ENCODE data around the gene ANKRD11. TPM values are rescaled to one million over a fixed set of nuclear protein-coding genes. Genes with fewer than 3 reads are reported as not detected.
A peak's percentile ranks its signal among the peaks of the same experiment; 100 is the strongest.
"Not testable (repeated sequence)": the region's sequence is repeated elsewhere in the genome, so short reads cannot be mapped to it uniquely, and the experiment has no call there.

The ANKRD11 gene
- total and polyA plus RNA-seq, 7 experiments from 2014 or later: 8.7 to 254 (median 239) TPM

DNA sequence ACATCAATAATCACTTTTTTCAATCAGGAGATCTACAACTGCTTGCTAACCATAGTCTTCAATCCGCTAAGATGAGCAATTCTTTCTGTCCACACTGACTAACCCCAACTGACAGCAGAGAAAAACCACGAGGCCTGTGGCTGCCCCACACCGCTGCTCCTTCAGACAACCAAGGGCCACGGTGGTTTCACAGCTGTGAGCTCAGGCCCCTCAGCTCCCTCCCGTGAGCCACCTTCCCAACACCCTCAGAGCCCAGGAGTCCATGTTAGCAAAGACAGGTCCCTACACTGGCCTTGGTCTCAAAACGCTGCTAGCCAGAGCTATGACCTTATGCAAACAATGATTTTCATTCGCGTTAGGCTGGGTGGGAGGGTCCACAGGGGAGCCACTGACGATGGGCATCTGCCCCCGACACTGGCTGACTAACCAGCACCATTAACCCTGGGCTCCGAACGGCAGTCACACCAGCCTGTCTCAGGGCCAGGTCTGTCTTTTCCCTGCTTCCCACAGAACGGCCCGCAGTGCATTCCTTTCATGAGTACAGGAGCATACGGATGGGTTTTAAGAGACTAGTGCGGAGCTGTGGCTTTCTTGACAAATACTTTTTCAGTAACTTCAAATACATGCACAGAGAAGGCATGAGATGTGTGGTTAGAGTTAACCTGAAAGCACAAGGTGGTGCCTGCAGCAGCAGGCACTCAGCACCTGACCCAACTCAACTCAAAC, 67.3 kb downstream of the ANKRD11 start:
- DNase-seq: peak in 1 of 9 donors; percentile 64
- ChIA-PET CTCF (interaction anchor here (0.8 kb wide), 1 partner anchor 10 kb away, joined by 3 read pairs; no protein-coding TSS in a partner anchor), POLR2A (interaction anchor here (0.8 kb wide), 1 partner anchor 73 kb away, joined by 3 read pairs; no protein-coding TSS in a partner anchor)
- peak overlapping the region; percentile 42 to 81 (median 63) for H3K4me3 Mint-ChIP-seq
- no peak overlapping the region for H3K4me3 ChIP-seq (ENCODE audit: low read length)
- no peaks in the 10 kb centered on the region for H3K9me3 Mint-ChIP-seq
- no peaks in the 10 kb centered on the region for H3K27me3 ChIP-seq (ENCODE audit: control insufficient read depth in 2 of 2, insufficient read depth in 2 of 2, low read length in 2 of 2)
- no peaks in the 10 kb centered on the region for H3K27me3 Mint-ChIP-seq
- H3K9me3 ChIP-seq (ENCODE audit: control insufficient read depth in 2 of 3, low read length in 3 of 3): no peaks in the 10 kb centered on the region
- peak overlapping the region; percentile 15 for H3K27ac ChIP-seq (ENCODE audit: low read depth, low read length)
- H3K36me3 ChIP-seq (ENCODE audit: control insufficient read depth in 2 of 3, insufficient read depth in 3 of 3, low read length in 3 of 3): peaks cover 0 to 10% (median 0%) of the 10 kb centered on the region in 3 experiments
- peaks cover 58 to 59% of the 10 kb centered on the region in 2 donors for H3K4me1 ChIP-seq (ENCODE audit: control insufficient read depth in 2 of 2, insufficient read depth in 2 of 2, low read length in 2 of 2)
- peak; percentile 79 for ATAC-seq
- peaks cover 0 to 13% (median 7%) of the 10 kb centered on the region in 5 donors for H3K36me3 Mint-ChIP-seq
- H3K27ac Mint-ChIP-seq: peak overlapping the region; percentile 34 to 90 (median 77)
- intact Hi-C loops (cut with micrococcal nuclease): loop anchor here in 1 of 2 donors (1.0 kb wide), 1 partner anchor 111 kb away; no protein-coding TSS in a partner anchor
- H3K4me1 Mint-ChIP-seq: peaks cover 70 to 91% (median 78%) of the 10 kb centered on the region in 7 donors

GRCh38 chr16:89422527-89422904, 67.8 kb downstream of the ANKRD11 start:
- POLR2A ChIA-PET: interaction anchor here (0.8 kb wide), 2 partner anchors 12 to 73 kb away, joined by 3 to 5 read pairs; no protein-coding TSS in a partner anchor
- ATAC-seq: peak; percentile 69
- no peaks in the 10 kb centered on the region for H3K9me3 Mint-ChIP-seq
- intact Hi-C loops (cut with micrococcal nuclease): no loop called here
- Histone ChIP-seq H3K27me3 (ENCODE audit: control insufficient read depth in 2 of 2, insufficient read depth in 2 of 2, low read length in 2 of 2) (no peaks in the 10 kb centered on the region), H3K9me3 (ENCODE audit: control insufficient read depth in 2 of 3, low read length in 3 of 3) (no peaks in the 10 kb centered on the region), H3K36me3 (ENCODE audit: control insufficient read depth in 2 of 3, insufficient read depth in 3 of 3, low read length in 3 of 3) (peaks cover 0 to 15% (median 0%) of the 10 kb centered on the region in 3 experiments), H3K4me3 (ENCODE audit: low read length) (no peak overlapping the region), H3K27ac (ENCODE audit: low read depth, low read length) (peak overlapping the region; percentile 15), H3K4me1 (ENCODE audit: control insufficient read depth in 2 of 2, insufficient read depth in 2 of 2, low read length in 2 of 2) (peaks cover 58 to 64% of the 10 kb centered on the region in 2 donors)
- peaks cover 0 to 13% (median 9%) of the 10 kb centered on the region in 5 donors for H3K36me3 Mint-ChIP-seq
- H3K27me3 Mint-ChIP-seq: no peaks in the 10 kb centered on the region
- peaks cover 68 to 93% (median 83%) of the 10 kb centered on the region in 7 donors for H3K4me1 Mint-ChIP-seq
- peak overlapping the region; percentile 22 to 74 (median 60) for H3K4me3 Mint-ChIP-seq
- H3K27ac Mint-ChIP-seq: peak overlapping the region; percentile 34 to 90 (median 77)
- DNase-seq: no peak
- CTCF ChIA-PET: no interaction called here

GRCh38 chr16:89421300-89421699, 69.1 kb downstream of the ANKRD11 start:
- H3K36me3 Mint-ChIP-seq: peaks cover 0 to 15% (median 11%) of the 10 kb centered on the region in 5 donors
- Histone ChIP-seq H3K4me1 (ENCODE audit: control insufficient read depth in 2 of 2, insufficient read depth in 2 of 2, low read length in 2 of 2) (peaks cover 54 to 61% of the 10 kb centered on the region in 2 donors), H3K36me3 (ENCODE audit: control insufficient read depth in 2 of 3, insufficient read depth in 3 of 3, low read length in 3 of 3) (peaks cover 0 to 27% (median 0%) of the 10 kb centered on the region in 3 experiments)
- H3K4me3 Mint-ChIP-seq; H3K27me3 ChIP-seq (ENCODE audit: control insufficient read depth in 2 of 2, insufficient read depth in 2 of 2, low read length in 2 of 2); ATAC-seq; H3K4me3 ChIP-seq (ENCODE audit: low read length); DNase-seq; H3K9me3 ChIP-seq (ENCODE audit: control insufficient read depth in 2 of 3, low read length in 3 of 3); H3K27ac ChIP-seq (ENCODE audit: low read depth, low read length); H3K27me3 Mint-ChIP-seq; POLR2A ChIA-PET; CTCF ChIA-PET; intact Hi-C loops (cut with micrococcal nuclease); H3K9me3 Mint-ChIP-seq: not testable (repeated sequence)
- H3K4me1 Mint-ChIP-seq: peaks cover 63 to 91% (median 82%) of the 10 kb centered on the region in 7 donors
- peak overlapping the region in 1 of 9 donors; percentile 71 for H3K27ac Mint-ChIP-seq

- Mint-ChIP-seq H3K36me3 (peaks cover 0 to 14% (median 9%) of the 10 kb centered on the region in 5 donors), H3K27ac (peak overlapping the region; percentile 18 to 88 (median 70)), H3K4me1 (peaks cover 57 to 87% (median 78%) of the 10 kb centered on the region in 7 donors), H3K27me3 (no peaks in the 10 kb centered on the region), H3K9me3 (no peaks in the 10 kb centered on the region), H3K4me3 (peak overlapping the region in 9 of 10 donors; percentile 29 to 74 (median 47))
- DNase-seq (no peak), ATAC-seq (no peak)
- ChIA-PET CTCF (no interaction called here), POLR2A (interaction anchor here (1.2 to 1.5 kb wide), 2 partner anchors 13 to 29 kb away, joined by 3 to 4 read pairs; no protein-coding TSS in a partner anchor)
- no peak overlapping the region for H3K4me3 ChIP-seq (ENCODE audit: low read length)
- intact Hi-C loops (cut with micrococcal nuclease): no loop called here
- no peaks in the 10 kb centered on the region for H3K27me3 ChIP-seq (ENCODE audit: control insufficient read depth in 2 of 2, insufficient read depth in 2 of 2, low read length in 2 of 2)
- peaks cover 50 to 51% of the 10 kb centered on the region in 2 donors for H3K4me1 ChIP-seq (ENCODE audit: control insufficient read depth in 2 of 2, insufficient read depth in 2 of 2, low read length in 2 of 2)
- H3K36me3 ChIP-seq (ENCODE audit: control insufficient read depth in 2 of 3, insufficient read depth in 3 of 3, low read length in 3 of 3): peaks cover 0 to 27% (median 0%) of the 10 kb centered on the region in 3 experiments
- H3K9me3 ChIP-seq (ENCODE audit: control insufficient read depth in 2 of 3, low read length in 3 of 3): no peaks in the 10 kb centered on the region
- no peak overlapping the region for H3K27ac ChIP-seq (ENCODE audit: low read depth, low read length)
Measured at GRCh38 chr16:89420204-89420603, 70.2 kb downstream of the ANKRD11 start.

- Mint-ChIP-seq H3K27me3 (no peaks in the 10 kb centered on the region), H3K27ac (peak overlapping the region in 6 of 9 donors; percentile 14 to 58 (median 28)), H3K36me3 (peaks cover 0 to 10% (median 9%) of the 10 kb centered on the region in 5 donors), H3K4me3 (peak overlapping the region in 5 of 10 donors; percentile 4 to 59 (median 32)), H3K9me3 (no peaks in the 10 kb centered on the region), H3K4me1 (peaks cover 49 to 87% (median 72%) of the 10 kb centered on the region in 7 donors)
- Histone ChIP-seq H3K27ac (ENCODE audit: low read depth, low read length) (no peak overlapping the region), H3K36me3 (ENCODE audit: control insufficient read depth in 2 of 3, insufficient read depth in 3 of 3, low read length in 3 of 3) (peaks cover 0 to 30% (median 0%) of the 10 kb centered on the region in 3 experiments), H3K4me1 (ENCODE audit: control insufficient read depth in 2 of 2, insufficient read depth in 2 of 2, low read length in 2 of 2) (peaks cover 46 to 58% of the 10 kb centered on the region in 2 donors), H3K27me3 (ENCODE audit: control insufficient read depth in 2 of 2, insufficient read depth in 2 of 2, low read length in 2 of 2) (no peaks in the 10 kb centered on the region), H3K4me3 (ENCODE audit: low read length) (no peak overlapping the region), H3K9me3 (ENCODE audit: control insufficient read depth in 2 of 3, low read length in 3 of 3) (no peaks in the 10 kb centered on the region)
- DNase-seq: no peak
- ChIA-PET POLR2A (interaction anchor here (1.0 to 1.6 kb wide), 2 partner anchors 10 to 14 kb away, joined by 3 to 4 read pairs; no protein-coding TSS in a partner anchor), CTCF (interaction anchor here (0.6 kb wide), 1 partner anchor 90 kb away, joined by 4 read pairs; the partner anchor contains the start of gene SPG7)
- intact Hi-C loops (cut with micrococcal nuclease): no loop called here
- no peak for ATAC-seq
Measured at GRCh38 chr16:89418352-89418751, 72.0 kb downstream of the ANKRD11 start.

GRCh38 chr16:89417352-89417751, 73.0 kb downstream of the ANKRD11 start:
- H3K27ac Mint-ChIP-seq: peak overlapping the region in 6 of 9 donors; percentile 21 to 92 (median 64)
- H3K9me3 Mint-ChIP-seq: no peaks in the 10 kb centered on the region
- ChIA-PET POLR2A (no interaction called here), CTCF (no interaction called here)
- no peak for ATAC-seq
- Histone ChIP-seq H3K36me3 (ENCODE audit: control insufficient read depth in 2 of 3, insufficient read depth in 3 of 3, low read length in 3 of 3) (peaks cover 0 to 30% (median 0%) of the 10 kb centered on the region in 3 experiments), H3K4me1 (ENCODE audit: control insufficient read depth in 2 of 2, insufficient read depth in 2 of 2, low read length in 2 of 2) (peaks cover 42 to 57% of the 10 kb centered on the region in 2 donors), H3K27me3 (ENCODE audit: control insufficient read depth in 2 of 2, insufficient read depth in 2 of 2, low read length in 2 of 2) (no peaks in the 10 kb centered on the region), H3K27ac (ENCODE audit: low read depth, low read length) (no peak overlapping the region), H3K9me3 (ENCODE audit: control insufficient read depth in 2 of 3, low read length in 3 of 3) (no peaks in the 10 kb centered on the region), H3K4me3 (ENCODE audit: low read length) (no peak overlapping the region)
- intact Hi-C loops (cut with micrococcal nuclease): no loop called here
- peaks cover 0 to 10% (median 9%) of the 10 kb centered on the region in 5 donors for H3K36me3 Mint-ChIP-seq
- H3K4me3 Mint-ChIP-seq: peak overlapping the region in 3 of 10 donors; percentile 25 to 34 (median 32)
- peaks cover 47 to 87% (median 72%) of the 10 kb centered on the region in 7 donors for H3K4me1 Mint-ChIP-seq
- DNase-seq: no peak
- H3K27me3 Mint-ChIP-seq: no peaks in the 10 kb centered on the region

All from naive thymus-derived CD4-positive, alpha-beta T cell (primary cell).